Islet precursor cell (in vitro differentiated cells): Measurements from ENCODE around the gene NRAS.

Source experiments
- DNase-seq: peaks from one replicate; pipeline ENCODE4 v3.0.0-alpha.2; 2018

The NRAS gene

DNA sequence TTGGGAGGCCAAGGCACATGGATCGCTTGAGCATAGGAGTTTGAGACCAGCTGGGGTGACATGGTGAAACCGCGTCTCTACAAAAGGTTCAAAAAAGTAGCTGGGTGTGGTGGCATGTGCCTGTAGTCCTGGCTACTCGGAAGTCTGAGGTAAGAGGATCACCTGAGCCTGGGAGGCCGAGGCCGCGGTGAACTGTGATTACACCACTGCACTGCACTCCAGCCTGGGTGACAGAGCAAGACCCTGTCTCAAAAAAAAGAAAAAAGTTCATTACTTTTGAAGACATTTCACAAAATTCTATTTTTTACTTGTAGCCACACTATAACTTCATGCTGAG is 44.7 kb downstream of the NRAS start:
- no peak for DNase-seq

DNA sequence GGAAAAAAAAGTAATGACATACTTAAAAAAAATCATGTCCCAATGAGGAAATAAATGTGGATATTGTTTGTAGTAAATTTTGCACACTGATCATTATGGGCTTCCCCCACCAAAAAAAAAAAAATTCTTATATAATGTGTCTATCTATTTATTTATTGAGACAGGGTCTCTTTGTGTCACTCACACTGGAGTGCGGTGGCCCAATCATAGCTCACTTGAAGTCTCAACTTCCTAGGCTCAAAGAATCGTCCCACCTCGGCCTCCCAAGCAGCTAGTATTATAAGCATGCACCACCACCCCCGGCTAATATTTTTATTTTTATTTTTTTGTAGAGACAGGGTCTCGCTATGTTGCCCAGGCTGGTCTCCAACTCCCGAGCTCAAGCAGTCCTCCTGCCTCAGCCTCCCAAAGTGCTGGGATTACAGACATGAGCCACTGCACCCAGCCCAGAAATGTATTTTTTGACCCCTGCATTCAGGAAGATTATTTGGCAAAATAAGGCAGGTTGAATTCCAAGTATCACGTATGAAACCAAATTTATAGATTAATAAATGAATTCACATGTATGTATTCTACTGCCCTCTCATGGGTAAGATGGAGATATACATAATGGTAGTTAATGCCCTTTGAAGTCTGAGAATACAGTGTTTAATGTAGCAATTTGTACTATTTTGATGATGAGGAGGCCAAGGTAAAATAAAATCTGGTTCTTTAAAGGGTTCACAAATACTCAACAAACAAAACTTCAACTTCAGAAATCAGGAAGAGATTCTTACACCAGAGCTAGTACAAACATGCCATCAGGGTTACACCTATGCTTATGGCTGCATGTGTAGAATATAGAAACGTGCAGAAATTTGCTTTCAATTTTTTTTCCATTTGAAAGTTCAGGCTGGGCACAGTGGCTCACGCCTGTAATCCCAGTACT is 45.3 kb downstream of the NRAS start:
- DNase-seq, result no peak

DNA sequence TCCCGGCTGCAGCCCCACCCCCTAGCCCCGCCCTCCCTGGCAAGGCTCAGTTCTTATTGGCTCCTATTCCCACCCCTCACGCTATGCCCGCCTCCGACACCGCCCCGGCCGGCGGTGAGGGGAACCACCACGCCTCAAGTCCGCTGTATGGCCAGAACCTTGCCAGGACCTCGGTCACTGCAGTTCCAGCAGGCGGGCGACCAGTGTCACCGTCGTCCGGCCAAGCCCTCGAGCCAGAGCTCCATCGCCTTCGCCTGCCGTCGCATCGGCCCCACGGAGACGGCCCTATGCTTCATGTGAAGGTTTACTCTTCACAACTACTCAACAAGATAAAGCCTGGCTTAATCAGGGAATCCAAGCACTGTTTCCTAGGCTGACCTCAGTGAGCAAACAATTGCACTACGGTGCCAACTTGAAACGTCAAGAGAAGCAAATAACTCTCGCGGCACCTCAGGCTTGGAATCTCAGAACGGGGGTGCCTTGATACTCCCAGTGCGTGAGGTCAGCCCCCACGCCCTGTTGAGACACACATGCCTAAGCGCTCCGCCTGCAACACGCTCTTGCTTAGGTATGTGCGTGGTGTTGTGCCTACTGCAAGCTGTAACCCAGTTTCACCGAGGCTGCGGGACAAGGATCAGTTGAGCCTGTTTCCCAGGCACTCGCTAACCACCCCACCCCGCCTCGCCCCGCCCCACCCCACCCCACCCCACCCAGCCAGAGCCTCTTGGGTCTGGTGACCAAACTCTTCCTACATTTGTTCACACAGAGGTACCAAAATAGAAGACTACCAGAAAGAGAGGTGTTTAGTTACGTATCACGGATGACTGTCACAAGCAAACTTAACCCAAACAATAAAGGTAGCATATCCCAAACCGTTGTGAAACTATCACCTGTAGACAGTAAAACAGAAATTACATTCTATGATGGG is 46.2 kb downstream of the NRAS start:
- DNase-seq, result peak; percentile 98

- DNase-seq, result no peak
Observed at GRCh38 chr1:114669562-114670082, 46.9 kb downstream of the NRAS start, which contains the start of gene DENND2C. Gene DENND2C, minus strand, starts transcription at chr1:114670049. Its CDS starts 44,065 bp downstream, at chr1:114625984.

DNA sequence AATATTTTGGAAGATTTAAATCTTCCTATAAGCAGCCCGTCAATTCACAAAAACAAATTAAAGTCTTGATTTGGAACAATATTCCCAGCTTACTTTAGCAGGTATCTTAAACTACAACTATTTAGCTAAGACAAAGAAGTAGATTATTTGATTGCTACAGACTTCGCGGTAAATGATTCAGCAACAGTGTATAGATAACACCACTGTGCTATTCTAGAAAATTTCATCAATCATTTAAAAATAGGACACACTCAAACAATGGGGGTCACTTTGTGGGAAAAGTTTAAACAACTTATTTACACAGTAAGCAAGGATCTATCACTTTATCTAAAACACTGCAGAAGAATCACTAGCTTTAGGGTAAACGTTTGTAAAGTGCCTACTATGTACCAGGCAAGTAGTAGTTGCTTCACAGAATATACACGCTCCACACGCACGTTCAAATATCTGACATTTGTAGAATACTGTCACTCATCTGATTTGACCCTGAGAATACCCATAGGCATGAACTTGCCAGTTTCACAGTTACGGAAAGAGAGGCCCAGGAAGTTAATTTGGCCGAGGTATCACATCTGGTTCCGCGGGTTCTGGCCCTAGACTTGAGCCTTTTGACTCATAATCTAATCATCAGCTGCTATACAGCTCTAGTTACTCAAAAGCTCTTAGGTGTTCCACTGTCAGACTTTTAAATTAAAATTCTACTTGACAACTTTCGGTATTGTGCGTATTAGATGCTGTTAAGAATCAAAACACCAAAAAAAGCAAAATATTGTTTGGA is 47.6 kb downstream of the NRAS start:
- no peak for DNase-seq

- DNase-seq, result no peak
Observed at GRCh38 chr1:114668373-114668772, 48.2 kb downstream of the NRAS start.

- no peak for DNase-seq
Observed at GRCh38 chr1:114666954-114667353, 49.6 kb downstream of the NRAS start.

GRCh38 chr1:114660238-114660637 is 56.3 kb downstream of the NRAS start:
- DNase-seq, result no peak
